Sigmoid colon (tissue), 7 donors: ENCODE data around the gene SIX2. TPM values are rescaled to one million over a fixed set of nuclear protein-coding genes. Genes with fewer than 3 reads are reported as not detected.
A peak's percentile ranks its signal among the peaks of the same experiment; 100 is the strongest.
"Not testable (repeated sequence)": the region's sequence is repeated elsewhere in the genome, so short reads cannot be mapped to it uniquely, and the experiment has no call there.

ENCODE experiments used
- DNase-seq: peaks from one replicate; pipeline ENCODE4 v3.0.0-alpha.2; 2019
- H3K27ac ChIP-seq, 4 donors: fragments of 200-600 bp; sonication (generic); one replicate each; pipeline ENCODE4 v1.5.1; 2016 to 2019; ENCODE audit warnings: mild to moderate bottlenecking in 1 of 4
- H3K27me3 ChIP-seq, 3 donors: fragments of 200-600 bp; sonication (generic); one replicate each; pipeline ENCODE4 v1.5.1; 2019; ENCODE audit warnings: mild to moderate bottlenecking in 1 of 3
- H3K36me3 ChIP-seq, 4 donors: fragments of 200-600 bp; sonication (generic); one replicate each; pipeline ENCODE4 v1.5.1; 2016 to 2019
- H3K4me1 ChIP-seq, 4 donors: fragments of 200-600 bp; sonication (generic); one replicate each; pipeline ENCODE4 v1.5.1; 2017 to 2019
- H3K4me3 ChIP-seq, 4 donors: fragments of 200-600 bp; sonication (generic); one replicate each; pipeline ENCODE4 v1.5.1; 2017 to 2019; ENCODE audit warnings: mild to moderate bottlenecking in 2 of 4, moderate library complexity in 1 of 4
- H3K9me3 ChIP-seq, 4 donors: fragments of 200-600 bp in 3 of 4; sonication (generic) in 3 of 4; one replicate each; pipeline versions ENCODE4 v1.5.1 to v1.6.1; 2013 to 2019
- CTCF ChIP-seq, 4 experiments: fragments of 450-650 bp in 3 of 4; fragments of 200-600 bp in 1 of 4; IDR thresholded peaks; one replicate each; pipeline ENCODE4 v1.5.1; 2016 to 2019; ENCODE audit warnings: antibody characterized with exemption in 4 of 4, mild to moderate bottlenecking in 3 of 4, moderate library complexity in 2 of 4
- EP300 ChIP-seq, 4 donors: sonication (generic); formaldehyde crosslinking; IDR thresholded peaks; one replicate each; pipeline ENCODE4 v1.6.1; 2017; ENCODE audit warnings: antibody characterized with exemption in 4 of 4
- POLR2A ChIP-seq, 2 donors: fragments of 450-650 bp; IDR thresholded peaks; one replicate each; pipeline ENCODE4 v1.6.1; 2016; ENCODE audit warnings: antibody characterized with exemption in 2 of 2, mild to moderate bottlenecking in 2 of 2, moderate library complexity in 2 of 2
- POLR2AphosphoS5 ChIP-seq, 4 donors: sonication (generic); formaldehyde crosslinking; IDR thresholded peaks; one replicate each; pipeline ENCODE4 v1.6.1; 2017; ENCODE audit warnings: antibody characterized with exemption in 4 of 4
- WGBS, 2 donors: extraction: QIAGEN DNeasy Blood & Tissue Kit; methylation state at CpG; one replicate each; pipeline ENCODE4 v1.1.7; 2013; 5-methylcytosine and 5-hydroxymethylcytosine counted together
- intact Hi-C: fragments of 100-400 bp; cut with DNase I; formaldehyde crosslinking; loops from one replicate; pipeline ENCODE4 v1.15.1; 2023
- polyA plus RNA-seq, 3 donors: library from polyadenylated mRNA; stranded (reverse); fragments of 200-250 nt; gene quantifications; one replicate each; pipeline ENCODE4 v1.2.3, GENCODE V29; 2013
- total RNA-seq, 4 donors: library from RNA; depleted of rRNA; stranded (reverse); fragments of >200 nt; gene quantifications; one replicate each; pipeline ENCODE4 v1.1.0, GENCODE V29; 2016
- donor health status: healthy with polysubstance abuse.
- donor health status: Bipolar disorder and iron deficiency.
- donor health status: healthy.

The SIX2 gene
- total and polyA plus RNA-seq, 7 donors: 0.03 to 1.7 TPM; not detected in 5

GRCh38 chr2:45044916-45045315 is 35.7 kb upstream of the SIX2 start:
- peaks cover 0 to 12% (median 0%) of the 10 kb centered on the region in 3 donors for H3K27me3 ChIP-seq
- H3K27ac ChIP-seq: no peak overlapping the region
- H3K9me3 ChIP-seq: no peaks in the 10 kb centered on the region
- H3K36me3 ChIP-seq: no peaks in the 10 kb centered on the region
- peaks cover 0 to 18% (median 7%) of the 10 kb centered on the region in 4 donors for H3K4me1 ChIP-seq
- WGBS, 2 donors: 86 to 94% methylated on average over 2 of the region's 2 CpGs
- H3K4me3 ChIP-seq: no peak overlapping the region
- no peak for TF ChIP-seq POLR2A (IDR thresholded peaks at IDR 0.05)
- no peak for TF ChIP-seq CTCF (IDR thresholded peaks at IDR 0.05)
- TF ChIP-seq POLR2AphosphoS5 (IDR thresholded peaks at IDR 0.05): peak; percentile 34 to 90 (median 73)
- no peak for TF ChIP-seq EP300 (IDR thresholded peaks at IDR 0.05)
- no peak for DNase-seq
- intact Hi-C loops: no loop called here

- peaks cover 0 to 18% (median 7%) of the 10 kb centered on the region in 4 donors for H3K4me1 ChIP-seq
- H3K4me3 ChIP-seq: no peak overlapping the region
- no peak for TF ChIP-seq POLR2AphosphoS5 (IDR thresholded peaks at IDR 0.05)
- no peak for TF ChIP-seq EP300 (IDR thresholded peaks at IDR 0.05)
- no peak for TF ChIP-seq CTCF (IDR thresholded peaks at IDR 0.05)
- intact Hi-C loops: no loop called here
- H3K9me3 ChIP-seq: no peaks in the 10 kb centered on the region
- H3K27ac ChIP-seq: no peak overlapping the region
- DNase-seq: no peak
- H3K36me3 ChIP-seq: no peaks in the 10 kb centered on the region
- H3K27me3 ChIP-seq: peaks cover 0 to 12% (median 0%) of the 10 kb centered on the region in 3 donors
- WGBS, 2 donors: 7 to 40% methylated on average over 5 of the region's 6 CpGs
These were observed 33.9 kb upstream of the SIX2 start for GRCh38 chr2:45043174-45043573.

GRCh38 chr2:45042401-45042800 is 33.1 kb upstream of the SIX2 start:
- Histone ChIP-seq H3K4me1 (peaks cover 0 to 18% (median 7%) of the 10 kb centered on the region in 4 donors), H3K27me3 (peaks cover 0 to 12% (median 0%) of the 10 kb centered on the region in 3 donors), H3K36me3 (no peaks in the 10 kb centered on the region), H3K27ac (no peak overlapping the region), H3K4me3 (no peak overlapping the region), H3K9me3 (no peaks in the 10 kb centered on the region)
- TF ChIP-seq POLR2A (IDR thresholded peaks at IDR 0.05): no peak
- no peak for TF ChIP-seq EP300 (IDR thresholded peaks at IDR 0.05)
- no peak for TF ChIP-seq CTCF (IDR thresholded peaks at IDR 0.05)
- no peak for TF ChIP-seq POLR2AphosphoS5 (IDR thresholded peaks at IDR 0.05)
- 17 to 79% methylated on average over 2 of the region's 2 CpGs for WGBS, 2 donors
- intact Hi-C loops: no loop called here
- DNase-seq: no peak

- Histone ChIP-seq H3K4me3 (no peak overlapping the region), H3K27me3 (peaks cover 0 to 12% (median 0%) of the 10 kb centered on the region in 3 donors), H3K27ac (no peak overlapping the region), H3K4me1 (peaks cover 0 to 18% (median 7%) of the 10 kb centered on the region in 4 donors), H3K36me3 (no peaks in the 10 kb centered on the region), H3K9me3 (no peaks in the 10 kb centered on the region)
- DNase-seq: no peak
- no peak for TF ChIP-seq POLR2A (IDR thresholded peaks at IDR 0.05)
- no peak for TF ChIP-seq POLR2AphosphoS5 (IDR thresholded peaks at IDR 0.05)
- intact Hi-C loops: no loop called here
These were observed 31.5 kb upstream of the SIX2 start for GRCh38 chr2:45040786-45041185.

- H3K9me3 ChIP-seq, intact Hi-C loops, DNase-seq, H3K4me3 ChIP-seq, H3K27ac ChIP-seq, H3K36me3 ChIP-seq: not testable (repeated sequence)
- WGBS, 2 donors: 63 to 83% methylated on average over 5 of the region's 5 CpGs
- peaks cover 0 to 12% (median 0%) of the 10 kb centered on the region in 3 donors for H3K27me3 ChIP-seq
- H3K4me1 ChIP-seq: peaks cover 0 to 12% (median 4%) of the 10 kb centered on the region in 4 donors
These were observed 30.6 kb upstream of the SIX2 start for GRCh38 chr2:45039804-45040203.

GRCh38 chr2:45038861-45039260 is 29.6 kb upstream of the SIX2 start:
- H3K27ac ChIP-seq, H3K36me3 ChIP-seq, H3K4me1 ChIP-seq, H3K4me3 ChIP-seq, H3K9me3 ChIP-seq, intact Hi-C loops, DNase-seq, H3K27me3 ChIP-seq: not testable (repeated sequence)
- 45 to 79% methylated on average over 5 of the region's 5 CpGs for WGBS, 2 donors
